HG02970 (cell line): ENCODE measurements around the gene C20orf202.
"Not testable (repeated sequence)": the region's sequence is repeated elsewhere in the genome, so short reads cannot be mapped to it uniquely, and the experiment has no call there.

Experiments
- ATAC-seq: cut with Tn5 transposase; IDR thresholded peaks from one replicate; pipeline ENCODE4 v1.9.1; 2021; ENCODE audit warnings: mild to moderate bottlenecking, moderate library complexity, moderate number of reproducible peaks; ENCODE audit not compliant: unreplicated experiment, low FRiP score

Gene C20orf202

DNA sequence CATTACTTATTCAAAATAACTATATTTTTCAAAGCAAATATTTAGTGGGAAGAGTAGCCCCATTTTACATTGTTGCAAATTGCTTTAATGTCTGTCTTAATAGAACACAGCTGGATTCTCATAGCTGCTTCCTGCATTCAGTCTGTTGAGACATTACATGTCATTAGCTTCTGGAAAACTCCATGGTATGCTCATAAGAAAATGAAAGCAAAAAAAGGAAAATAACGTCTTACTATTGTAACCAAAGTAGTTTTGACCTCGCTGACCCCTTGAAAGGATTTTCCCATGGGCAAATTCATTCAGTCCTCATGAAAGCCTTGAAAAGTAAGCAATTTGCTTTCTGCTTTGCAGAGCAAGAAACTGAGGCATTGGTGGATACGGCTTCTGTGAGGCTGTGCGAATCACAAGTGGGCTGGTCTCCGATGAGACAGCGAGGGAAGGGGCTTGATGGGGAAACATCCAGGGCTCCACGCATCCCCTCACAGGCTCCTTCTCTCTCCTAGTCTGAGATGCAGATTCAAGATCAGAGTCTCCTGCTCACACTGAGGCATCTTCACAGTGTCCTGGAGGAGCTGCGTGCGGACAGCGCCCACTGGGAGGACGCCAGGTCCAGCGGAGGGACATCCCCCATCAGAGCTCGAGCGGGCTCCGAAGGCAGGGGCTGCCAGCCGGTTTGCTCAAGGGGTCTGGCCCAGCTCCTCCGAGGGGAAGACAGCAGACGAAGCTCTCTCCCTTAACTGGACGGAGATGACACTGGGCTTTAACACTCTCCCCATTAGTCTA, 3.3 kb downstream of the C20orf202 start:
- no peak for ATAC-seq

DNA sequence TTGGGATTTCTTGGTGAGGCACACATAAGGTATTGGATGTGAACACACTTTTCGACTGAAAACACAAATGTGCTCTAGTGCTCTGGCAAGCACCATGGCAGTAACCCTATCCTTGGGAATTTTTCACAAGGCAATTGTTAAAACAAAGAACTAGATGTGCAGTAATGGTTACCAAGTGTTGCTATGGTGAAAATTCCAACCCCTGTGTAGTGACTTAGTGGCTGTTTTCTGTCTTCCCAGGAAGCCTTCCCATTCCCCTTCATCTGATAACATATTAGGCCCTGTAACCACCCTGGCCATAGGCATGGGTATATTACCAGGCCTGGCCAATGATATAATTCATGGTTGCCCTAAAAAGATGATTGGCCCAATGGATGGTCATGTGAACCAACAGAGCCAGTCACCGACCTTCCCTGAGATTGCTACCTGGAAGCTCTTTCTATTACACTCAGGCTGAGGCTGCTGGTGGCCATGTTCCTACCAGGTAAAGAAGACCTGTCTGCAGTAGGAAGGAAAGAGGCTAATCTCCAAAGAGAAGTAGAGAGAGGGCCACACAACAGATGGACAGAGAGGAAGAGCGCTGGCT, 4.1 kb downstream of the C20orf202 start:
- no peak for ATAC-seq

DNA sequence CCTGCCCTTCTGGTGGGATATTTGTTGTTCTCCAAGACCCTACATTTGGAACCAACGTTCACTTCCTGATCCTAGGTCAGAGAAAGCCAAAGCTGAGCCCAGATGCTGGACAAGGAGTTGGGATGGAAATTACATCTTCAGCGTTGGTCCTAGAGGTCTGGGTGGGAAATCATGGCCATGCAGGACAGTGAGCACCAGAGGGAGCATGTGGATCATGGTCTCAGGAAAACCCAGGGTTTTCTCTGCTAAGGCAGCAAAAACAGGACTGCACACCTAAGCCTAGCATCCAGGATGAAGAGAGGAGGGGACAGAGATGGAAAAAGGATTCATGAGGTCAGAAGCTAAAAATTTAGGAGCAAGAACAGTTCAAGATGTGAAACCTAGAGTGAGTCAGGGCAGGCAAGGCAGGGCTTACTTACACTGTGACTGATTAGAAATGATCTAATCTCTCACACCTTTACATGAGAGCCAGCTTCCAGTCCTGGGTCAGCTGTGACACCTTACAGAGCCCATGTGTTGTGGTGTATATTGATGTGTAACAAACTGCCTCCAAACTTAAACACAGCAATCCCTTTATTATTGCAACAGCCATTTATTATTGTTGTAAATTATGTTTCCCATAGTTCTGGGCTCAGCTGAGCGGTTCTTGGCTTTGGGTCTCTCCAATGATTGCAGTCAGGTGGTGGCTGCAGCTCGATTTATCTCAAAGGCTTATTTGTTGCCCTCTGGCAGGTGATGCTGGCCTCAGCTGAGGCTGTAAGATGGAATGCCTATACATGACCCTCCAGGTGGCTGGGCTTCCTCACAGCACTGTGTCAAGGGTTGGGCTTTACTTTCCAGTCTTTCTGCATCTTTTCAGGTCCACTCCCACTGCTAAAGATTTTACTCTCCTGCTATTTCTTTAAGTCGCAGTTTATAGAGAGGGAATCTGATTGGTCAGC, 6.5 kb downstream of the C20orf202 start:
- ATAC-seq: no peak

DNA sequence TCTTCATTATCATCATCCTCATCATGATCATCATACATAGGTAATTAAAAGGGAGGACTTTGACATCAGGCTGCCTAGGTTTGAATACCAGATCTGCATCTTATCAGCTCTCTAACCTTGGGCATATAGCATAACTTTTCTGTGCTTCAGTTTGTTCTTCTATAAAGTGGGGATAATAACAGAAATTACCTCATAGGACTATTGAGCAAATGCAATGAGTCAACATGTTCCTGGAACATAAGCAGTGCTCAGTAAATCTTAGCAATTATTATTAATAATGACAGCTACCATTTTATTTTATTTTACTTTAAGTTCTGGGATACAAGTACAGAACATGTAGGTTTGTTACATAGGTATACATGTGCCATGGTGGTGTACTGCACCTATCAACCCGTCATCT, 7.2 kb downstream of the C20orf202 start:
- ATAC-seq: no peak

DNA sequence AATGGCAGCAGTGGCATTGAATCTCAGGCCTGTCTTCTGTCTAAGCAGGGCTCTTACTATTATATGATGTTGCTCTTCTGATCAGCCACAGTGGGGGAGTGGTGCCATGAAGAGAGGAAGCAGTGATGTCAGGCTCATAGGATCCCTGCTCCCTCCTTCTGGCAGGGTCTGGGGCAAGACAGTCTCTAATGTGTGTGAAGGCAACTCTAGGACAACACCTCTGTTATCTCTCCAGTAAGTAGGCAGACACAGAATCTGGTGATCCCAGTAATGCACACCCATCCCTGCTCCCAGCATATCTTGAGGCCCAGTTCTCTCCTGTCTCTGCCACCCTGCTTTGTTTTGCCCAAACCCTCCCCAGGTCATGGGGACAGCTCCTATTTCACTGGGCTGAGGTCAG, 8.8 kb downstream of the C20orf202 start:
- ATAC-seq: no peak

DNA sequence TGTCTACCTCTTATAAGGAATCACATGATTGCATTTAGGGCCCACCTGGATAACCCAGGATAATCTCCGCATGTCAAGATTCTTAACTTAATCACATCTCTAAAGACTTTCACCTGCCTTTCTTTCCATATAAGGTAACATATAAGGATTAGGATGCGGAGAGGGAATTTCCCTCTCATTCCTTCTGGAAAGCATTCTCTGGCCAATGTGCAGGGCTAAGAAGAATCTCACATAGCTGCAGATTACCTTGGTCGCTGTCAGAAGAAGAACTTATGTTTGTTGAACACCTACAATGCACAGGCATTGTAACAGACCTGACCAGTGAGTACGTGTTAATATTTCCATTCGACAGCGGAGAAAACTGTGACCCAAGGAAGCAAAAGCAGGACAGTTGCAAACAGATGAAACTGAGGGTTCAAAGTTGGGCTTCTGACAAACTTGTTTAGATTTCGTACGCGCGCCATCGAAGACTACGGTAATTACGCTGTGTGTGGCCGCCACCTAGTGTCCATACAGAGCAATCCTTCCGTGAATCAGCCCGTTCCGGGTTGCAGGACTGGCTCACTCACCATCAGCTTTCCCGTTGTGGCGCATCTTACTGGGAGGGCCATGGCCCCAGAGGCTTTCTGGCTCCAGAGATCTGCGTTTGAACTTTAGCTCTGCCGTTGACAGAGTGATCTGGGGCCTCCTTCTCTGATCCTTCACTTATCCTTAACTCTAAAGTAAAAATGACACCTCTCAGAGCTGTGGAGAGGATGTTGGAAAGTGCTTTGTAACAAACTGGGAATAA, 9.5 kb downstream of the C20orf202 start:
- ATAC-seq: no peak

DNA sequence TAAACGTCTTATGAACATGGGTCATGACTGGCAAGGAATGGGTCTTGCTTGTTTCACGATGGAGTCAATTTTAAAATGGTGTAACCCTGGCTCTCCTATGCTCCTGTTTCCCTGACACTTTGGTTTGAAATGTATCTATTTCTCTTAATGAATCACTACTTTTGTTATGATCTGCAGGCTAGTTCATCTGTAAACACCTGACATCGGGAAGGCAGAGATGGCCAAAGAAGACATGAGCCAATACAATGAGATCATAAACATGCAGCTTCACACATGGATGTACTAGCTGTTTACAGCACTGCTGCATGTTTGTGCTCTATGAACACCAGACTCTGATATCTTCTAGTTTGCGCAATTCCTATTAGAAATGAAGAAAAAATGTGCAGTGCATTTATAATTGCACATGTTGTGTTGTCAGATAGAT, 11.6 kb downstream of the C20orf202 start:
- no peak for ATAC-seq

DNA sequence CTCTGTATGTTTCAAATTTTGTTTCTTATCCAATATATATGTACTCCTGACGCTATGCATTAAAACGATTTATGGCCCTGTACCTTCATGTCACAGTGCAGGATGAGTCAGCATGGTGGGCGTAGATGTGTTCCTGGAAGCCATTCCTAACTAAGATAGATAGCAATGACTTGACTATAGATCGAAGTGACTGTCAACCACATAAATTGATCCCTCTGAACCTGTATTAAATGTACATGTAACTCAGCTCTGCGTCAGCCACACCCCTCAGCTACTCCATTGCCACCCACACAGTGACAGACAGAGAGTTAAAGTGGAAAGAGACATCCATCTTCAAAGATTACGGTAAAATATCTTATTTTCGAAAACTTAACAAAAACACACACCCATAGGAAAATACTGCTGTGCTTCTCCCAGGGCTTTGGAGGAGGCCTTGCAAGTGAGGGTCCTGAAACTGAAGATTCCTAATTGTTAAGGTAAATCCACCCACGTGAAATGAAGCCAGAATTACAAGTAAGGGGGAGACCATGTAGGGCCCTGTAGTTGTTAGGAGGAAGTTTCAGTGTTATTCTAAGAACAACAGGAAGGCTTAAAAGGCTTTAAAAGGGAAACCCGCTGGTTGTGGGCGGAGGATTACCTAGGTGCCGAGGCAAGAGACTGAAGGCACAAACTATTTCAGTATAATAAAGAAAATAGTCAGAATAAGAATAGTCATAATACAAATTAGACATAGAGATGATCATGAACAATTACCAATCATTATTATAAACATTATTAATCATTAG, 12.3 kb downstream of the C20orf202 start:
- no peak for ATAC-seq

DNA sequence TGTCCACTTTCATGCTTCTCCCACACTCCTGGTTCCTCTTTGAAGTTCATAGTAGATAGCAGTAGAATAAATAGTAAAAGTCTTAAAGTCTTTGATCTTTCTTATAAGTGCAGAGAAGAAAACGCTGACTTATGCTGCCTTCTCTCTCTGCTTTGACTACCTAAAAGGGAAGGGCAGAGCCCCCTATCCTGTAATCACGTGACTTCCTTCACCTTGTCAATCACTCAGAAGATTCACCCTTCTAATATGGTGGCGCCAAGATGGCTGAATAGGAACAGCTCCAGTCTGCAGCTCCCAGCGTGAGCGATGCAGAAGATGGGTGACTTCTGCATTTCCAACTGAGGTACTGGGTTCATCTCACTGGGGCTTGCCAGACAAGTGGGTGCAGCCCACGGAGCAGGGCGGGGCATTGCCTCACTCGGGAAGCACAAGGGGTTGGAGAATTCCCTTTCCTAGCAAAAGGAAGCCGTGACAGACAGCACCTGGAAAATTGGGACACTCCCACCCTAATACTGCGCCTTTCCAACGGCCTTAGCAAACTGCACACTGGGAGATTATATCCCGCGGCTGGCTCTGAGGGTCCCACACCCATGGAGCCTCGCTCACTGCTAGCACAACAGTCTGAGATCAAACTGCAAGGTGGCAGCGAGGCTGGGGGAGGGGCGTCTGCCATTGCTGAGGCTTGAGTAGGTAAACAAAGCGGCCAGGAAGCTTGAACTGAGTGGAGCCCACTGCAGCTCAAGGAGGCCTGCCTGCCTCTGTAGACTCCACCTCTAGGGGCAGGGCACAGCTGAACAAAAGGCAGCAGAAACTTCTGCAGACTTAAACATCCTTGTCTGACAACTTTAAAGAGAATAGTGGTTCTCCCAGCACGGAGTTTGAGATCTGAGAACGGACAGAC, 13.5 kb downstream of the C20orf202 start:
- ATAC-seq: not testable (repeated sequence)

DNA sequence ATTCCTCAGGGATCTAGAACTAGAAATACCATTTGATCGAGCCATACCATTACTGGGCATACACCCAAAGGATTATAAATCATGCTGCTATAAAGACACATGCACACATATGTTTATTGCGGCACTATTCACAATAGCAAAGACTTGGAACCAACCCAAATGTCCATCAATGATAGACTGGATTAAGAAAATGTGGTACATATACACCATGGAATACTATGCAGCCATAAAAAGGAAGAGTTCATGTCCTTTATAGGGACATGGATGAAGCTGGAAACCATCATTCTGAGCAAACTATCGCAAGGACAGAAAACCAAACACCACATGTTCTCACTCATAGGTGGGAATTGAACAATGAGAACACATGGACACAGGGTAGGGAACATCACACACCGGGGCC, 19.5 kb downstream of the C20orf202 start:
- not testable (repeated sequence) for ATAC-seq

DNA sequence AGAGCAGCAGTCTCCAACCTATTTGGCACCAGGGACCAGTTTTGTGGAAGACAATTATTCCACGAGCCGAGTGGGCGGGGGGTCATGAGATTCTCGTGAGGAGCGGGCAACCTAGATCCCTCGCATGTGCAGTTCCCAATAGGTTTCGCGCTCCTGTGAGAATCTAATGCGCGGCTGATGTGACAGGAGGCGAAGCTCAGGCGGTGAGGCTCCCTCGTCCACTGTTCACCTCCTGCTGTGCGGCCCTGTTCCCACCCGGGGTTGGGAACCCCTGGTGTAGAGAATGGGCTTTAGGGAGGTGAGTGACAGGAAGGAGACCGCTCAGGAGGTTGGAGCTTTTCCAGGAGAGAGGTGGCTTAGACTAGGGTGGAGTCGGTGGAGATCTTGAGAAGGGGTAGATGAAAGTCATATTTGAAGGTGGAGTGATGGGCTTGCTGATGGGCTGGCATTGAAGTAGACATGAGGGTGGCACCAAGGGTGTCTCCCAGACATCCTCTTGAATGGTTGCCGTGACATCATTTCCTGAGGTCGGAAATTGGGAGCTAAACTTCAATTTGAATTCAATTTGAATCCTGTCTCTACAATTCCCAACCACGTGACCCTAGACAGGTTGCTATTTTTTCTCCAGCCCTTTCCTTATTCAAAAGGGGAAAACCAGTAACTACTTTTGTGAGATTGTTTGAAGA, 21.1 kb downstream of the C20orf202 start:
- ATAC-seq: no peak

DNA sequence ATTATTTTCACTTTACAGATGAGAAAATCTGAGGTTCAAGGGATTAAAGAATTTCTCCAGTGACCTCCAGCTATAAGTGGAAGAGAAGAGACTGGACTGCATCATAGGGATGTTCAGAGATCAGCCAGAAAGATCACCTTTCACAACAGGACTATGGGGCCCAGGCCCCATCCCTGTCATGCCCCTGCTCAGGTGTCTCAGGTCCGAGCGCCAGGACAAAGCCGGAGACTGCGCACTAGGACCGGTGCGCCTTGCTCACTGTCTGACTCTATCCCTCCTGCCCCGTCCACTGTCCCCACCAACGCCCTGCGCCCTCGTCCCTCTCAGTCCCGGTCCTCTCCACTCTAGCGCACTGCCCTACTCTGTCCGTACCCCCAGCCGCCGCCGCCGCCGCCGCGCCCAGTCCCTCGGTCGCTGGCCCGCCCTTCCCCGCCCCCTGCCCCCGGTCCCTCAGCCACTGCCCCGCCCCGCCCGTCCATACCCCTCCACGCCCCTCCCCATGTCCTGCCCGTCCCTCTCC, 22.1 kb downstream of the C20orf202 start:
- ATAC-seq: no peak

DNA sequence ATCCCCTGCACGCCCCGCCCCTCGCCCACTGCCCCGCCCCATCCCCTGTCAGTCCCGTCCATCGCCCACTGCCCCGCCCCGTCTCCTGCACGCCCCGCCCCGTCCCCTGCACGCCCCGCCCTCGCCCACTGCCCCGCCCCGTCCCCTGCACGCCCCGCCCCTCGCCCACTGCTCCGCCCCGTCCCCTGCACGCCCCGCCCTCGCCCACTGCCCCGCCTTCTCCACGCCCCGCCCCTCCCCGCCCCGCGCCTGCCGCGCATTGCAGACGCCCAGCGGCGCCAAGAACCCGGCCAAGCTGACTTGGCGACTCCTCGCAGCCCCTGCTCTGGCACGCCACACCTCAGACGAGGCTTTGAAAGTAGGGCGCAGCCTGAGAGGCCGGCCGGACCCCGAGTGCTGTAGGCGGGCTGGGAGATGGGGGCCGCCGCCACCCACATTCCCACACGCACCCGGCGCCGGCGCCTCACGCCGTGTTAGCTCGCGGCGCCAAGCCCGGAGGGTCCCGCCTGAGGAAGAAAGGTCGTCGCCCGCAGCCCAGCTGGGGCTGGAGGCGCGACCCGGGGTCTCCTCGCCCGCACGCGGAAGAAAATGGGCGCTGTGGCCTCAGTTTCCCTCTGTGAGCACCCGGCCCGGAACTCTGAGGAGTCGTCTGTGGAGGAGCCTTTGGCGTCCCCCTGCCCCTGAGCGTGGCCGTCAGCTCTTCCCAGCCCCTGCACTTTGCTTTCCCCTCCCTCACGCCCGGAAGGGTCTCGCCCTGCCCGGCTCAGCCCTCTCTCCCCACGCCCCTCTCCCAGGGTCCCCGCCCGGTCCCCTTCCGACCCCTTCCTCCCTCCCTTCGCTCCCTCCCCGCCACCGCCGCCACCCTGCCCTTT, 22.8 kb downstream of the C20orf202 start, which contains the start of gene RAD21L1:
TSS of gene RAD21L1 (plus strand) at position 262 of the 872 bp plus-strand sequence. CDS start 2,410 bp downstream, outside the sequence.
- ATAC-seq: no peak

DNA sequence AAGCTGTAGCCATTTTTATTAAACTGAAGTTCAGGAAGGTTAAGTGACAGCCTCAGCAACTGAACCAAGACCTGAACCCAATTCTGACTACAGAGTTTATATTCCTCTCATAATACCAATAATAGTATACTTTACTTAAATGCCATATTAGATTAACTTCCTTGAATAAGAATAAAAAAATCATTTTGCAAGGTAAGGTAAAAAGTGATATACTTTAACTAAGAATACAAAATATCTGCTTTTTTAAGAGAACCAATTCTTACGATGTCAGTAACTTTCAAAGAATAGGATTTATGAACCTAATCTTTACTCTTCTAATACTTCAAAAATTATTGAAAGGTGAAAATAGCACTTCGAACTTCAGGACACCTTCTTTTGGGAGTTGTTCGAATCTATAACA, 26.3 kb downstream of the C20orf202 start:
- no peak for ATAC-seq

DNA sequence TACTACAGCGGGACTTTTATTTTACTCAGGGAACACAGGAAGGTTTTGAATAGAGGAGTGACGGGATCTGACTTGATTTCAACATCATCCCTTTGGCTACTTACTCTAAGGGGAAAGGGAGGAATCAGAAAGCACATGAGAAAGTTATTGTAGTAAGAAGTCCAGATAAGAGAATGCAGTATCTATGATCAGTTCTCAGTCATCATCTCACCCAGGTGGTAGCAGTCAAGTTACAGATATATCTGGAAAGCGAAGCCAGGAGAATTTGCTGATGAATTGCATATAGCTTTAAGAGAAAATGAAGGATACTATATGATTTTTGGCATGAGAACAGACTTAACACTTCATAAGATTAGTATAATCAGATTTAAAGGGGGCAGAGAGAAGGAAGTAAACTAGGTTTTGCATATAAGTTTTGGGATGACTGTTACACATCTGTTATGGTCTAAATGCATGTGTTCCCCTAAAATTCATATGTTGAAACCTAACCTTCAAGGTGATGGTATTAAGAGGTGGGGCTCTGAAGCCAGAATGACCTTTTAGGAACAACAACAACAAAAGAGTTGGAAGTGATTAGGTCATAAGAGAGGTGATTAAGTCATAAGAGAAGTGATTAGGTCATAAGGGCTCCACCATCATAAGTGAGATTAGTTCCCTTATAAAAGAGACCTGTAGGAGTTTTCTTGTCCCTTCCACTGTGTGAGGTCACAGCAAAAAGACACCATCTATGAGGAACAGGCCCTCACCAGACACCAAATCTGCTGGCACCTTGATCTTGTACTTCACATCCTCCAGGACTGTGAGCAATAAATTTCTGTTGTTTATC, 29.2 kb downstream of the C20orf202 start:
- no peak for ATAC-seq

DNA sequence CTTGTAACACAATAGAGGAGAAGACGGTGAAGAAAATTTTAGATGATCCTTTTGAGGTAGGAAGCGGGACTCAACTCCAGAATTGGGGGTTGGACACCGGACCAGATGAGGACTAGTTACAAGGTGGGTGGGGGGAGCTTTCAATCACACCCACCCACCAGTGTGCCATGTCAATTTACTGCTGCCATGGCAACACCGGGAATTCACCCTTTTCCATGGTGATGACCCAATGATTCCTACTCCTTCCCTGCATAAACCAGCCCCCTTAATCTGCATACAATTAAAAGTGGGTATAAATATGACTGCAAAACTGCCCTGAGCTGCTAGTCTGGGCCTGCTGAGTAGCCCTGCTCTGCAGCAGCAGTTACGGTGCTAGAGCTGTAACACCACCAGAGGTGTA, 37.3 kb downstream of the C20orf202 start:
- no peak for ATAC-seq
